T-helper 1 cell (primary cell): ENCODE measurements around the gene TM7SF3.
A peak's percentile ranks its signal among the peaks of the same experiment; 100 is the strongest.

Source experiments
- DNase-seq, 5 donors: peaks; one replicate each; pipeline ENCODE4 v3.0.0-alpha.2; 2012 to 2020

The TM7SF3 gene

DNA sequence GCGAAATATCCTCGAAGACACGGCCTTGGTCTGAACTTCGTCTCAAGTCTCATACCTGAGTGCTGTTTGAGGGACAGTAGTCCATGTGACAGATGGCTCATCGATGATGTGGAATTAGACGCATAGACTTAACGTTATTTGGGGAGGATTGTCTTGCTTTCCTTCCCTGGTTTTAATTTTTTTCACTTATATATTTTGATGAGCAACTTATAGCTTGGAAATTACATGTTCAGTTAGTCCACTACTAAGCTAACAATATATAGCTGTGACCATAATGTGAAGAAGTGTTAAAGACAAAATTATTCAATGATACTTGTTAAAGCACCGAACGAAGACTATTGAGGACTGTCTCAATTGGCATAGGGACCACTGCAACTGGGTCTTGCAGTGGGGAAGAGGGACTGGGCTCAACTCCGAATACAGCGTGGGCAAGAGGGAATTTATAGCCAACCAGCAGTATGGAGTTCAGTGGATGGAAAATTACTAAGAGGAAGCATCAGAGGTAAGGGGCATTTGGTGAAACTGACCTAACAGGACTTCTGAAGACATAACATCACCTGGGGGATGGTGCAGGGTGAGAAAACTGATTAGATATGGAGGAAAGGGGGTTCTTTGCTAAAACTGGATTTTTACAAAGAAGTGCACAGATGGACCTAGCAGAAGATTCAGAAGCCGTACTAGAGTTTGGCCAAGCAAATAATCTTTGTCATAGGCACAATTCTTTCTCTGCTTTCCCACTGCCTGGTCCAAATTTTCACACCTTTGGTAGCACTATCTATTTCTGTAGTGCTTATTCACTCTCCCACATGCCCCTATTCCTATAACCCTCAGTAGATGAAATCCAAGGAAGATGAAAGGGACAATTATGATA lies 910 bp upstream of the TM7SF3 start:
- DNase-seq: no peak

GRCh38 chr12:27013611-27014084 lies 536 bp downstream of the TM7SF3 start:
- DNase-seq: peak in 1 of 5 donors; percentile 36

DNA sequence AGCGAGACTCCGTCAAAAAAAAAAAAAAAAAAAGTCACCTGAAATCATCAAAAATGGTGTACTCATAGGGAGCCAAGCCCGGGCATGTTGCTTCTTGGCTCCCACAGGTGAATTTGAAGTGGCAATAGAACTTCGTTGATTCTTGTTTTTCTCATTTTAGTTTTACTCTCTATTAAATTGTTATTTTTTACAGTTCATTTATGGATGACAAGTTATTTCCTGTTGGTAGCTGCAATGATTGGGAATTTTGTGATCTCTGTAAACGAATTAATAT lies 1.3 kb downstream of the TM7SF3 start:
- DNase-seq: no peak

DNA sequence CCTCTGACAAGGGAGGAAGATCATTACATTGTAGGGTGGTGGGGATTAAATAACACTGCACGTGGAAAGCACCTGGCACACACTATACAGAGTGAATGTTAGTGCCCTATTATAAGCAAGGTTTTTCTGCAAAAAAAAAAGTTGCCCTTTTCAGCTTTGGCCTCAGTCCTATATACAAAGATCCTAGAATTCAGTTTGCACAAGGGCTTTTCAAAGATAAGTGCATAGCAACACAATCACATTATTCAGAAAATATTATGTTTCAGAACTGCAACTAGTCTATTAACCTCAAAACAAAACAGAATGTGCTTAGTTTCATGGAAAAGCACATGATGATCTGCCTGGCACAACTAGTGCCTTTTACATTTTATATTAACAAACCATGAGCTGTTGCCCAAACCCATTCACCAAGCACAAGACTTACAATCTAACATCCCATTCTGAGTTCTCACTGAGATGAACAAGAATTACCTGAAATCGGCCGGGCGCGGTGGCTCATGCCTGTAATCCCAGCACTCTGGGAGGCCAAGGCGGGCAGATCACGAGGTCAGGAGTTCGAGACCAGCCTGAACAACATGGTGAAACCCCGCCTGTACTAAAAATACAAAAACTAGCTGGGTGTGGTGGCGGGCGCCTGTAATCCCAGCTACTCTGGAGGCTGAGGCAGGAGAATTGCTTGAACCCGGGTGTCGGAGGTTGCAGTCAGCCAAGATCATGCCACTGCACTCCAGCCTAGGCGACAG lies 1.8 kb downstream of the TM7SF3 start:
- no peak for DNase-seq

GRCh38 chr12:27009881-27010301 lies 4.3 kb downstream of the TM7SF3 start:
- no peak for DNase-seq

DNA sequence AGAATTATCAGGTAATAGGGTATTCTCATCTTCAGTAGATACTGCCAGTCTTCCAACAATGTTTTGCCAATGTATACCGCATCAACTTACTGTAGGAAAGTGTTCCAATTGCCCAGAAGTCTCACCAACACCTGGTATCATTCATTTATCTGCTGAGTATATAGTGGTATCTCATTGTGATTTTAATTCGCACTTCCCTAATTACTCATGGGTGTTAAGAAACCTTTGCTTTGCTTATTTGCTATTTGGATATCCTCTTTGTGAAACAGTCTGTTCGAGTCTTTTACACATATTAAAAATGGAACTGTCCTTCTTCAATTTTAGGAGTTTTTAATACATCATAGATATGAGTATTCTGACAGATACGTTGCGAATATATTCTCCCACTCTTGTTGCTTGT lies 6.1 kb downstream of the TM7SF3 start:
- no peak for DNase-seq

DNA sequence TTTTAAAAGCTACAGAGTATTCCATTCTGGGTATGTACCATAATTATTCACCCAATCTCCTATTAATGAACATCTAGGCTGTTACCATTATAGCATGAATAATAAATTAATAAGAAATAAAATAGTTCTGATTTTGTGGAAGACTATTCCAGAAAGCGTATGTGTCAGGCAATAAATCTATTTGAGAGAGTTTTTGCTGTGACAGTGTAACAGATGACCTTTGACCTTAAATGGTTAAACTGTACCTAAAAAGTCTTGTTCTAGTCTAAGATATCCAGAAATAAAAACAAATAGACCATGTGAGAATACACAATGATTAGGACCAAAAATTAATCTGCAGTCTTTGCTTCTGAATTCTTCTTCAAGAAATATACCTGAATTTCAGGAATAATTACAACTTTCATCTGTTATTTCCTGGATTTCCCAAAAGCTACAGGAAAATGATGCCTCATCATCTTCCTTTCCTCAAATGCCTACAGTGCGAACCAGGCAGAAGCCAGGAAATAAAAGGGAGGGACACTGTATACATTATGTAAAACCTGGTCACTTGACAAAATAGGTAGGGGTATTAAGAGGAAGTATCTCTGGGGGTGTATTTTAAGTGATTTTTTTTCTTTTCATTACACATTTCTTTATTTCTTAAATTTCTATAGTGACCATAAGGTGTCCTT lies 7.3 kb downstream of the TM7SF3 start:
- DNase-seq: no peak

GRCh38 chr12:27005495-27005894 lies 8.7 kb downstream of the TM7SF3 start:
- DNase-seq: no peak

GRCh38 chr12:27003421-27004381 lies 10.5 kb downstream of the TM7SF3 start:
- DNase-seq: no peak

GRCh38 chr12:27002141-27002540 lies 12.0 kb downstream of the TM7SF3 start:
- no peak for DNase-seq

- no peak for DNase-seq
Observed at GRCh38 chr12:27001663-27002062, 12.5 kb downstream of the TM7SF3 start.

DNA sequence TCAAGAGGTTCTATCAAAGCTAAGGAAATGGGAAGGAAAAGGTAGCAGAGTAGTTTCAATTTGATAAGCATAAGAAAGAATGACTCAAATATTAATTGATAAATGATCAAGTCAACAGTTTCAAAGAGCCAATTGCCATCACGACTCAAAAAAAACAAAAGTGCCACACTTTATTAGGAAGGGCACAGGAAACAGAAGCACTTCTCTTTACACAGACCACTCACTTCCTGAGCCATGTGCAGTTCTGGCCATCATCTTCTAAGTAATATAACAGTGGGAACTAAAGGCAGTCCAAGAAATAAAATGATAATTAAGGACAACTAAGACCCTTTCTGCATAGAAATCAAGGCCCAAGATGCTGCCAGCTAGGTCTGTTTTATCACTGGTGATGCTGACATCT lies 13.2 kb downstream of the TM7SF3 start:
- no peak for DNase-seq

DNA sequence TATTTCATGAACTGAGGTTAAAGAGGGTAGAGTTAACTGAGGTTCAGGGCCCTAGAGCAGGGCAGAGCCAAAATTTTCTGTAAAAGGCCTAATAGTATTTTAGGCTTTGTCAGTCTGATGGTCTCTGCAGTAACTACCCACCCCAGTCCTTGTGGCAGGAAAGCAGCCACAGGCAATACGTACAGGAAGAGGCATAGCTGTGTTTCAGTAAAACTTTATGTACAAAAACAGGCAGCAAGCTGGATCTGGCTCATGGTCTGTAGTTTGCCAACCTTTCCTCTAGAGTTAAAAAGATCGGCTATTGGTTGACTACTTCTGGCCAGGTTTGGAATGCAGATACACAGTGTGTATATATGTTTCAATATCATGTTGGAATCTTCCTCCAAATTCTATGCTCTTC lies 17.2 kb downstream of the TM7SF3 start:
- DNase-seq: no peak

DNA sequence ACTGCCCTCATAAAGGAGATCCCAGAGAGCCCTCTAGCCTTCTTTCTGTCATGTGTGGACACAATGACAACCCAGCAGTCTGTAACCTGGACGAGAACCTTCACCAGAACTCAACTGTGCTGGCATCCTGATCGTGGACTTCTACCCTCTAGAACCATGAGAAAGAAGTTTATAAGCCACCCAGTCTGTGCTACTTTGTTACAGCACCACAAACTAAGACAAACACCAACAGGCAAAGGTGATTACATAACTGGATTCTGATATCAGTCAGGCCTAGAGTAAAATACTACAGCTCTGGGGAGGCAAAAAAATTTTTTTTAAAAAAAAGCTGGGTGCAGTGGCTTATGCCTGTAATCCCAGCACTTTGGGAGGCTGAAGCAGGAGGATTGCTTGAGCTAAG lies 18.5 kb downstream of the TM7SF3 start:
- no peak for DNase-seq

- no peak for DNase-seq
Observed at GRCh38 chr12:26994109-26994508, 20.1 kb downstream of the TM7SF3 start.

DNA sequence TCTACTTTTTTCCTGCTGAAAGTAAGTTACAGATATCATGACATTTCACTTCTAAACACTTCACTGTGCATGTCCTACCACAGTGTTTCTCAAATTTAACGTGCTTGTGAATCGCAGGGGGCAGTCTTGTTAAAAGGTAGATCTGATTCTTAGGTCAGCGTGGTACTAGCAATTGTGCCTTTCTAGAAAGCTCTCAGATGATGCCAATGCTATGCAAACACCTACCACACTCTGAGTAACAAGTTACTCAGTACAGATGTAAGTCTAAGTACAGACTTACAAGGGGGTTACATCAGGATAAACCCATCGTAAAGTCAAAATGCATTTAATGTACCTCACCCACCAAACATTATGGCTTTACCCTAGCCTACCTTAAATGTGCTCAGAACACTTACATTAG lies 22.4 kb downstream of the TM7SF3 start:
- DNase-seq: no peak

DNA sequence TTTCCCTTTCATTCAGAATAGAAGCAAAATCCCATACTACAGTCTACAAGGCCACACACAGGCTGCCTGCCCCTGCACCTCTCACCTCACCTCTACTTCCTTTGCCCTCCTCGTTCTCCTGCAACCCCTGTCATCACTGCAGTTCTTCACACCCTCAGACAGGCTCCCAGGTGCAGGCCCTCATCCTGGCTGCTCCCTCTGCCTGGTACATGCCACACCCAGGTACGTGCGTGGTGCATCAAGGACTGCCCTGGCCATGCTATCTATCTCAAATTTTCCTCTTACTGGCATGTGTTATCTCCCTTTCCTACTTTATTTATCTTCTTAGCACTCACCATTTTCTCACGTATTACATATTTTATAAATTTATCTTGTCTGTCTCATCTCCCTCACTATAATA lies 24.3 kb downstream of the TM7SF3 start:
- DNase-seq: no peak

- no peak for DNase-seq
Observed at GRCh38 chr12:26988703-26989102, 25.5 kb downstream of the TM7SF3 start.

GRCh38 chr12:26987634-26988424 lies 26.4 kb downstream of the TM7SF3 start:
- DNase-seq: no peak

DNA sequence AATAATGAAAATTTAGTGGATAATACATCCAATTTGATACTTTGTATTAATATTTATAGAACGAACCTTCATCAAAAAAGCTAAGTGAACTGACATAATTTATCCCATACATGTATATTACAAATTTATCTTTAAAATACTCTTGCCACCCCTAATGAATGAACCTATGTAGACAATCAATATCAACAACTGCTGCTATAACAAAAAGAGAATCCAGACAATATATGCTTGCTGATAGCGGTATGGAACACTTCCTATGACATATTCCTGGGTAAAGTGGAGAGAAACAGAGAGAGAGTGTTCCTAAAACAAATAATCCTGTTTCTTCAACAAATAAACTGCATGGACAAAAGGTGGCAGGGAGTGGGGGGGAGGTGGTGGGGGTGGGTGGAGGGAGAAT lies 31.3 kb downstream of the TM7SF3 start:
- DNase-seq: no peak

- no peak for DNase-seq
Observed at GRCh38 chr12:26979733-26980132, 34.5 kb downstream of the TM7SF3 start.

DNA sequence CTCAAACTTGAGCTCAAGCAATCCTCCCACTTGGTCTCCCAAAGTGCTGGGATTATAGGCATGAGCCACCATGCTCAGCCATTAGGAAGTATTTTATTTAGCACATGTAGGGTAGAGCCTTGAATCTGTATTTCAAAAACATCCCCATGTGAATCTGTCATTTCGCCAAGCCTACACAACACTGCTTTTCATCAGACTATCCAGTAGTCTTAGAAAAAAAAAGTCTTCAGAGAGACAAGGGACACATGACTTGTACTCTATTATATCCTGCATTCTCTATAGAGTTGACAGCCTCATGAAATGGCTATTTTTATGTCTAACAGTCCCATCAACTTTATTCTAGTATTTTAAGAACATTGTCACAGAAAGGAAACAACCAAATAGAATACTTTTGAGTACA lies 35.4 kb downstream of the TM7SF3 start:
- DNase-seq: no peak
